ENCODE data around the gene MS4A7. TPM values are rescaled to one million over a fixed set of nuclear protein-coding genes. Genes with fewer than 3 reads are reported as not detected.

Gene MS4A7
- total and polyA plus RNA-seq, 3 donors from 2014 or later, result 5.7 to 11.9 (median 8.9) TPM

- H3K9me3 ChIP-seq, result no peaks in the 10 kb centered on the region
- H3K36me3 ChIP-seq (ENCODE audit: low read depth, missing control alignments), result no peaks in the 10 kb centered on the region
- H3K27me3 ChIP-seq, result no peaks in the 10 kb centered on the region
- intact Hi-C loops (cut with DNase I; ENCODE audit: low total_unique reads), result no loop called here
- TF ChIP-seq CTCF (IDR thresholded peaks at IDR 0.05) (no peak), POLR2A (IDR thresholded peaks at IDR 0.05) (no peak)
- DNase-seq, result no peak
- 68 to 69% methylated on average over 2 of the region's 2 CpGs for WGBS, 2 donors
- no peak overlapping the region for H3K4me3 ChIP-seq
- H3K4me1 ChIP-seq, result no peaks in the 10 kb centered on the region
- H3K27ac ChIP-seq, result no peak overlapping the region
Measured at GRCh38 chr11:60370252-60370810, 8.0 kb upstream of the MS4A7 start.

GRCh38 chr11:60370811-60371298, 7.5 kb upstream of the MS4A7 start:
- DNase-seq, result no peak
- intact Hi-C loops (cut with DNase I; ENCODE audit: low total_unique reads), result no loop called here
- H3K4me3 ChIP-seq, result no peak overlapping the region
- H3K36me3 ChIP-seq (ENCODE audit: low read depth, missing control alignments), result no peaks in the 10 kb centered on the region
- H3K27ac ChIP-seq, result no peak overlapping the region
- H3K4me1 ChIP-seq, result no peaks in the 10 kb centered on the region
- H3K9me3 ChIP-seq, result no peaks in the 10 kb centered on the region
- no peaks in the 10 kb centered on the region for H3K27me3 ChIP-seq
- WGBS, 2 donors, result 54 to 59% methylated on average over 5 of the region's 5 CpGs
- TF ChIP-seq POLR2A (IDR thresholded peaks at IDR 0.05) (no peak), CTCF (IDR thresholded peaks at IDR 0.05) (no peak)

GRCh38 chr11:60371386-60371785, 6.9 kb upstream of the MS4A7 start:
- no peak for DNase-seq
- Histone ChIP-seq H3K27ac (no peak overlapping the region), H3K4me3 (no peak overlapping the region), H3K36me3 (ENCODE audit: low read depth, missing control alignments) (no peaks in the 10 kb centered on the region), H3K27me3 (no peaks in the 10 kb centered on the region), H3K9me3 (no peaks in the 10 kb centered on the region), H3K4me1 (no peaks in the 10 kb centered on the region)
- intact Hi-C loops (cut with DNase I; ENCODE audit: low total_unique reads), result no loop called here
- 74 to 79% methylated on average over 3 of the region's 3 CpGs for WGBS, 2 donors
- TF ChIP-seq CTCF (IDR thresholded peaks at IDR 0.05) (no peak), POLR2A (IDR thresholded peaks at IDR 0.05) (no peak)

GRCh38 chr11:60371854-60372253, 6.5 kb upstream of the MS4A7 start:
- Histone ChIP-seq H3K36me3 (ENCODE audit: low read depth, missing control alignments) (no peaks in the 10 kb centered on the region), H3K4me1 (no peaks in the 10 kb centered on the region), H3K27ac (no peak overlapping the region), H3K4me3 (no peak overlapping the region), H3K9me3 (no peaks in the 10 kb centered on the region), H3K27me3 (no peaks in the 10 kb centered on the region)
- WGBS, 2 donors, result 76 to 91% methylated on average over 1 of the region's 1 CpG
- DNase-seq, result no peak
- TF ChIP-seq POLR2A (IDR thresholded peaks at IDR 0.05), result no peak
- TF ChIP-seq CTCF (IDR thresholded peaks at IDR 0.05), result no peak
- intact Hi-C loops (cut with DNase I; ENCODE audit: low total_unique reads), result no loop called here

- H3K9me3 ChIP-seq, result no peaks in the 10 kb centered on the region
- no peaks in the 10 kb centered on the region for H3K4me1 ChIP-seq
- DNase-seq, result no peak
- no peak overlapping the region for H3K4me3 ChIP-seq
- no peaks in the 10 kb centered on the region for H3K36me3 ChIP-seq (ENCODE audit: low read depth, missing control alignments)
- TF ChIP-seq POLR2A (IDR thresholded peaks at IDR 0.05) (no peak), CTCF (IDR thresholded peaks at IDR 0.05) (no peak)
- intact Hi-C loops (cut with DNase I; ENCODE audit: low total_unique reads), result no loop called here
- H3K27ac ChIP-seq, result no peak overlapping the region
- 80 to 86% methylated on average over 3 of the region's 3 CpGs for WGBS, 2 donors
- no peaks in the 10 kb centered on the region for H3K27me3 ChIP-seq
Measured at GRCh38 chr11:60372767-60373166, 5.6 kb upstream of the MS4A7 start.

Measured in testis (tissue), 3 donors.